ENCODE measurements around the gene MYL10. TPM values are rescaled to one million over a fixed set of nuclear protein-coding genes. Genes with fewer than 3 reads are reported as not detected.
A peak's percentile ranks its signal among the peaks of the same experiment; 100 is the strongest.

MYL10 gene
- total and polyA plus RNA-seq, 2 of the 8 experiments (the other 6 are each of a cell fraction or from before 2014, with no cell fraction given) = 0.18 TPM; not detected in 1

DNA sequence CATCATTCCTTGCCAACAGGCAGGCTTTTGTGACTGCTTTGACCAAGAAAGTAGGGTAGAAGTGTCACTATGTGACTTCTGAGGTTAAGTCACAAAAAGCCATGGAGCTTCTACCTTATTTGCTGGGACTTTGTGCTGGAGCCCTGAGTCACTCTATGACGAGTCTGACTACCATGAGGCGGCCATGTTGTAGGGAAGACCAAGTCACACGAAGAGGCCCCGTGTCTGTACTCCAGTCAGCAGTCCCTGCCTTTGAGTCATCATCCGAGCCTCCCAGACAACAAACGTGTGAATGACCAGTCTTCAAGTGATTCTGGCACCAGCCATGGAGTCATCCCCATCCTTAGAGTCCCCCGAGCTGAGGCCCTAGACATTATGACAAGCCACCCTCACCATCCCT lies 3.5 kb upstream of the MYL10 start:
- Histone ChIP-seq H2BK20ac (ENCODE audit: low read length) (no peak overlapping the region), H3K14ac (ENCODE audit: insufficient read length) (no peak overlapping the region), H3K4me2 (ENCODE audit: insufficient read depth in 1 of 2, low read depth in 2 of 2, low read length in 2 of 2) (no peak overlapping the region), H2AFZ (ENCODE audit: low read length) (no peak overlapping the region), H2BK120ac (replicated peaks; ENCODE audit: low read depth, low read length) (no peak overlapping the region), H3K23ac (ENCODE audit: insufficient read length) (no peak overlapping the region), H4K20me1 (replicated peaks in 1 of 2; ENCODE audit: control insufficient read depth in 1 of 2, insufficient read depth in 2 of 2, low read length in 2 of 2) (no peaks in the 10 kb centered on the region), H2BK15ac (ENCODE audit: low read length) (no peak overlapping the region), H2BK12ac (ENCODE audit: low read depth, low read length) (no peak overlapping the region), H3K23me2 (ENCODE audit: low read depth, low read length) (no peaks in the 10 kb centered on the region), H3K4me3 (ENCODE audit: extremely low read depth in 1 of 4, insufficient read depth in 2 of 4, low read depth in 3 of 4, low read length in 4 of 4) (no peak overlapping the region), H3K79me1 (ENCODE audit: low read depth, low read length) (no peaks in the 10 kb centered on the region), H2BK5ac (ENCODE audit: low read depth, low read length) (no peak overlapping the region), H3K36me3 (ENCODE audit: control insufficient read depth in 2 of 4, insufficient read depth in 4 of 4, low read length in 3 of 4) (no peaks in the 10 kb centered on the region), H3K9me3 (ENCODE audit: insufficient read depth in 2 of 2, low read depth in 1 of 2, low read length in 1 of 2) (0 out of 4 replicates have a peak, but pooled peaks cover 0 to 5% of the 10 kb centered on the region in 2 experiments), H3K4ac (replicated peaks; ENCODE audit: insufficient read length, low read depth, low read length) (no peak overlapping the region), H4K91ac (replicated peaks; ENCODE audit: insufficient read length, low read length) (no peak overlapping the region), H3K27me3 (replicated peaks in 1 of 4; ENCODE audit: control insufficient read depth in 3 of 4, extremely low read depth in 1 of 4, insufficient read depth in 3 of 4, low read length in 3 of 4) (no peaks in the 10 kb centered on the region), H3K9ac (replicated peaks in 1 of 4; ENCODE audit: extremely low read depth in 1 of 4, low read depth in 3 of 4, low read length in 3 of 4) (no peak overlapping the region), H3K79me2 (ENCODE audit: control insufficient read depth in 1 of 2, insufficient read depth in 2 of 2, low read length in 2 of 2) (no peaks in the 10 kb centered on the region), H4K5ac (ENCODE audit: insufficient read length, low read depth, low read length) (no peak overlapping the region), H3K56ac (replicated peaks; ENCODE audit: insufficient read length, low read depth, low read length) (no peak overlapping the region), H3K27ac (ENCODE audit: low read depth, low read length) (no peak overlapping the region), H2AK5ac (ENCODE audit: low read depth, low read length) (no peak overlapping the region), H3K18ac (ENCODE audit: extremely low read depth, low read length) (no peak overlapping the region), H4K8ac (ENCODE audit: extremely low read depth, insufficient read depth, low read length) (no peak overlapping the region), H3K4me1 (replicated peaks in 1 of 4; ENCODE audit: control insufficient read depth in 3 of 4, insufficient read depth in 4 of 4, low read length in 3 of 4) (peaks cover 0 to 4% (median 2%) of the 10 kb centered on the region in 4 experiments; a peak in 4 of 7 replicates)
- no peak for TF ChIP-seq EZH2 (IDR thresholded peaks at IDR 0.05; ENCODE audit: low read depth, low read length, severe bottlenecking)
- TF ChIP-seq YY1 (IDR thresholded peaks at IDR 0.05; ENCODE audit: low read depth, low read length) = peak; percentile 66
- no peak for DNase-seq (ENCODE audit: low read depth in 1 of 2, low spot score in 2 of 2)
- CTCF ChIA-PET (ENCODE audit: partially characterized antibody) = interaction anchor here (1.1 to 1.6 kb wide), 3 partner anchors 16 to 37 kb away, joined by 3 to 7 read pairs (median 3); no protein-coding TSS in a partner anchor
- FAIRE-seq = no peak
- POLR2A ChIA-PET (ENCODE audit: partially characterized antibody) = interaction anchor here (1.3 kb wide), 1 partner anchor 28 kb away, joined by 3 read pairs; no protein-coding TSS in a partner anchor
- WGBS, 2 experiments (ENCODE audit: extremely low coverage in 1 of 2, insufficient coverage in 1 of 2, insufficient read length in 1 of 2, insufficient replicate concordance in 2 of 2, low coverage in 1 of 2, low lambda C conversion rate in 2 of 2, missing lambda C conversion rate in 1 of 2) = 80% methylated on average over 7 of the region's 7 CpGs; no CpG with 5 or more reads in 1 of the 2 experiments
